Hepatocyte (in vitro differentiated cells): ENCODE measurements around the gene HOXD13. TPM values are rescaled to one million over a fixed set of nuclear protein-coding genes. Genes with fewer than 3 reads are reported as not detected.

Source experiments
- DNase-seq: peaks from one replicate; pipeline ENCODE4 v3.0.0-alpha.2; 2016; ENCODE audit warnings: low spot score
- H2AFZ ChIP-seq: fragments of 200-600 bp; sonication (generic); 2 replicates; pipeline ENCODE4 v1.6.0; 2016; ENCODE audit warnings: antibody characterized with exemption, mild to moderate bottlenecking
- H3K27ac ChIP-seq: fragments of 200-600 bp; sonication (generic); 2 replicates; pipeline ENCODE4 v1.5.1; 2016; ENCODE audit warnings: mild to moderate bottlenecking
- H3K27me3 ChIP-seq: fragments of 200-600 bp; sonication (generic); 2 replicates; pipeline ENCODE4 v1.6.1; 2016
- H3K36me3 ChIP-seq: fragments of 200-600 bp; sonication (generic); replicated peaks from 2 replicates; pipeline ENCODE4 v1.5.1; 2016; ENCODE audit warnings: low read depth; ENCODE audit not compliant: insufficient read depth
- H3K4me1 ChIP-seq: fragments of 200-600 bp; sonication (generic); 2 replicates; pipeline ENCODE4 v1.5.1; 2016; ENCODE audit warnings: mild to moderate bottlenecking, moderate library complexity; ENCODE audit not compliant: insufficient read depth
- H3K4me2 ChIP-seq: fragments of 200-600 bp; sonication (generic); 2 replicates; pipeline ENCODE4 v1.6.0; 2016
- H3K4me3 ChIP-seq: fragments of 200-600 bp; sonication (generic); 2 replicates; pipeline ENCODE4 v1.5.1; 2016; ENCODE audit warnings: mild to moderate bottlenecking
- H3K79me2 ChIP-seq: fragments of 200-600 bp; sonication (generic); 2 replicates; pipeline ENCODE4 v1.6.0; 2017; ENCODE audit warnings: mild to moderate bottlenecking
- H3K9me2 ChIP-seq: fragments of 200-600 bp; sonication (generic); replicated peaks from 2 replicates; pipeline ENCODE4 v1.6.0; 2017; ENCODE audit warnings: mild to moderate bottlenecking; ENCODE audit not compliant: insufficient read depth
- H3K9me3 ChIP-seq: fragments of 200-600 bp; sonication (generic); 2 replicates; pipeline ENCODE4 v1.5.1; 2016; ENCODE audit warnings: low read depth, mild to moderate bottlenecking
- H4K20me1 ChIP-seq: fragments of 200-600 bp; sonication (generic); 2 replicates; pipeline ENCODE4 v1.6.0; 2016; ENCODE audit warnings: mild to moderate bottlenecking; ENCODE audit not compliant: insufficient read depth, poor library complexity, severe bottlenecking
- CTCF ChIP-seq: fragments of 200-600 bp; sonication (generic); IDR thresholded peaks from 2 replicates; pipeline ENCODE4 v1.5.1; 2016; ENCODE audit warnings: antibody characterized with exemption, mild to moderate bottlenecking; ENCODE audit not compliant: poor library complexity
- EZH2 ChIP-seq: fragments of 200-600 bp; sonication (generic); IDR thresholded peaks from 2 replicates; pipeline ENCODE4 v1.6.1; 2016; ENCODE audit warnings: antibody characterized with exemption, mild to moderate bottlenecking, borderline replicate concordance
- EZH2phosphoT487 ChIP-seq: fragments of 200-600 bp; sonication (generic); IDR thresholded peaks from one replicate; pipeline ENCODE4 v1.6.1; 2018; ENCODE audit warnings: antibody characterized with exemption, mild to moderate bottlenecking, low read depth, moderate library complexity; ENCODE audit not compliant: unreplicated experiment, severe bottlenecking
- WGBS: methylation state at CpG from one replicate; pipeline ENCODE4 v1.1.6; 2016; ENCODE audit warnings: low lambda C conversion rate; ENCODE audit errors: missing lambda C conversion rate; 5-methylcytosine and 5-hydroxymethylcytosine counted together
- polyA plus RNA-seq: library from polyadenylated mRNA; unstranded; fragments of >200 nt; fragmentation: Nextera tagmentation; extraction: Ambion mirVana; gene quantifications from 2 replicates; pipeline ENCODE4 v1.2.1, GENCODE V29; 2016
- total RNA-seq: library from RNA; depleted of rRNA; stranded (reverse); fragments of >200 nt; gene quantifications from 2 replicates; pipeline ENCODE4 v1.2.3, GENCODE V29; 2014

HOXD13 gene
- total and polyA plus RNA-seq, 2 experiments from 2014 or later, result 24.7 to 37.2 TPM

- Histone ChIP-seq H3K79me2 (peaks cover 67% of the 10 kb centered on the region), H3K9me3 (peaks cover 3% of the 10 kb centered on the region), H3K27ac (no peak overlapping the region), H3K27me3 (peaks cover 97% of the 10 kb centered on the region), H3K4me3 (no peak overlapping the region), H4K20me1 (peaks cover 69% of the 10 kb centered on the region), H3K4me1 (no peaks in the 10 kb centered on the region), H3K9me2 (no peaks in the 10 kb centered on the region), H2AFZ (no peak overlapping the region), H3K36me3 (no peaks in the 10 kb centered on the region), H3K4me2 (peak overlapping the region; percentile 73)
- DNase-seq, result no peak
- WGBS, result 35% methylated on average over 40 of the region's 40 CpGs
- peak; percentile 44 for TF ChIP-seq EZH2phosphoT487
- TF ChIP-seq EZH2, result no peak
- no peak for TF ChIP-seq CTCF
These were observed 20.1 kb downstream of the HOXD13 start for GRCh38 chr2:176112375-176113302.

GRCh38 chr2:176114120-176114929 is 21.8 kb downstream of the HOXD13 start:
- Histone ChIP-seq H3K4me1 (no peaks in the 10 kb centered on the region), H3K36me3 (no peaks in the 10 kb centered on the region), H3K9me3 (peaks cover 3% of the 10 kb centered on the region), H4K20me1 (peaks cover 71% of the 10 kb centered on the region), H3K27ac (no peak overlapping the region), H3K4me3 (no peak overlapping the region), H3K79me2 (peaks cover 66% of the 10 kb centered on the region), H3K9me2 (no peaks in the 10 kb centered on the region), H3K4me2 (peak overlapping the region; percentile 73), H2AFZ (no peak overlapping the region), H3K27me3 (peaks cover 99% of the 10 kb centered on the region)
- DNase-seq, result no peak
- TF ChIP-seq EZH2phosphoT487 (no peak), EZH2 (no peak), CTCF (no peak)
- WGBS, result 36% methylated on average over 26 of the region's 26 CpGs

- 59% methylated on average over 16 of the region's 16 CpGs for WGBS
- Histone ChIP-seq H3K4me1 (no peaks in the 10 kb centered on the region), H4K20me1 (peaks cover 67% of the 10 kb centered on the region), H3K79me2 (peaks cover 59% of the 10 kb centered on the region), H3K9me3 (peaks cover 3% of the 10 kb centered on the region), H2AFZ (no peak overlapping the region), H3K4me3 (no peak overlapping the region), H3K4me2 (peak overlapping the region; percentile 73), H3K36me3 (no peaks in the 10 kb centered on the region), H3K27me3 (peaks cover 99% of the 10 kb centered on the region), H3K27ac (no peak overlapping the region), H3K9me2 (no peaks in the 10 kb centered on the region)
- TF ChIP-seq EZH2phosphoT487 (peak; percentile 79), CTCF (no peak), EZH2 (peak; percentile 51)
- DNase-seq, result no peak
These were observed 22.6 kb downstream of the HOXD13 start for GRCh38 chr2:176114930-176115625.
